RWPE1 (cell line): ENCODE data around the gene ZCWPW2.

Experiments used
- CTCF ChIA-PET: fragments of 350-600 bp; sonication (Branson Sonifier 250); formaldehyde crosslinking; extraction: SDS; loops from one replicate; lab custom pipeline; 2021; lab: Yijun Ruan, JAX
- POLR2A ChIA-PET: fragments of 400-600 bp; formaldehyde crosslinking; extraction: SDS; loops from one replicate; lab custom pipeline; 2020; ENCODE audit warnings: antibody characterized with exemption; ENCODE audit not compliant: low non-redundant PET; lab: Yijun Ruan, JAX
- DNase-seq: peaks from one replicate; pipeline ENCODE4 v3.0.0; 2012; ENCODE audit warnings: low spot score
- H3K27ac ChIP-seq: fragments of 450-650 bp; 2 replicates; pipeline ENCODE4 v1.5.1; 2017
- CTCF ChIP-seq: fragments of 450-650 bp; conservative IDR thresholded peaks from 2 replicates; pipeline ENCODE4 v1.5.1; 2017; ENCODE audit warnings: low read depth, mild to moderate bottlenecking

The ZCWPW2 gene

GRCh38 chr3:28544236-28544635 is 195.7 kb downstream of the ZCWPW2 start:
- H3K27ac ChIP-seq, result no peak overlapping the region
- no peak for TF ChIP-seq CTCF
- no peak for DNase-seq
- CTCF ChIA-PET, result no interaction called here
- POLR2A ChIA-PET, result no interaction called here

- ChIA-PET CTCF (no interaction called here), POLR2A (no interaction called here)
- TF ChIP-seq CTCF, result no peak
- no peak for DNase-seq
- H3K27ac ChIP-seq, result no peak overlapping the region
Observed at GRCh38 chr3:28544831-28545230, 196.3 kb downstream of the ZCWPW2 start.

GRCh38 chr3:28547677-28548076 is 199.2 kb downstream of the ZCWPW2 start:
- H3K27ac ChIP-seq, result no peak overlapping the region
- DNase-seq, result no peak
- CTCF ChIA-PET, result no interaction called here
- POLR2A ChIA-PET, result no interaction called here
- TF ChIP-seq CTCF, result no peak

- POLR2A ChIA-PET, result no interaction called here
- no peak overlapping the region for H3K27ac ChIP-seq
- no peak for TF ChIP-seq CTCF
- no peak for DNase-seq
- CTCF ChIA-PET, result no interaction called here
Observed at GRCh38 chr3:28553175-28553574, 204.7 kb downstream of the ZCWPW2 start.

GRCh38 chr3:28556195-28556594 is 207.7 kb downstream of the ZCWPW2 start:
- POLR2A ChIA-PET, result no interaction called here
- H3K27ac ChIP-seq, result no peak overlapping the region
- CTCF ChIA-PET, result no interaction called here
- no peak for DNase-seq
- no peak for TF ChIP-seq CTCF

GRCh38 chr3:28564211-28564610 is 215.7 kb downstream of the ZCWPW2 start:
- DNase-seq, result no peak
- ChIA-PET CTCF (no interaction called here), POLR2A (no interaction called here)
- TF ChIP-seq CTCF, result no peak
- H3K27ac ChIP-seq, result no peak overlapping the region

GRCh38 chr3:28569357-28569756 is 220.8 kb downstream of the ZCWPW2 start:
- no peak for TF ChIP-seq CTCF
- CTCF ChIA-PET, result no interaction called here
- no peak for DNase-seq
- H3K27ac ChIP-seq, result no peak overlapping the region
- POLR2A ChIA-PET, result no interaction called here
